Fibroblast of skin of left quadriceps (primary cell): ENCODE measurements around the gene C20orf96.
"Not testable (repeated sequence)": the region's sequence is repeated elsewhere in the genome, so short reads cannot be mapped to it uniquely, and the experiment has no call there.

Experiments used
- DNase-seq, 2 experiments: peaks; one replicate each; pipeline ENCODE4 v3.0.0-alpha.2; 2013; ENCODE audit warnings: low read depth in 2 of 2

Gene C20orf96

GRCh38 chr20:237489-237888, 53.1 kb downstream of the C20orf96 start:
- DNase-seq: no peak

- DNase-seq: no peak
Observed at GRCh38 chr20:235891-236290, 54.7 kb downstream of the C20orf96 start.

GRCh38 chr20:227439-228105, 63.0 kb downstream of the C20orf96 start:
- no peak for DNase-seq

GRCh38 chr20:226958-227357, 63.6 kb downstream of the C20orf96 start, which contains the start of gene DEFB129:
Gene DEFB129, plus strand, starts transcription at chr20:227258. Its CDS starts 31 bp downstream, at chr20:227289.
- DNase-seq: no peak

GRCh38 chr20:225879-226278, 64.7 kb downstream of the C20orf96 start:
- not testable (repeated sequence) for DNase-seq

GRCh38 chr20:221258-221830, 69.2 kb downstream of the C20orf96 start:
- DNase-seq: no peak
